ENCODE results near the gene CDH23.

DNA sequence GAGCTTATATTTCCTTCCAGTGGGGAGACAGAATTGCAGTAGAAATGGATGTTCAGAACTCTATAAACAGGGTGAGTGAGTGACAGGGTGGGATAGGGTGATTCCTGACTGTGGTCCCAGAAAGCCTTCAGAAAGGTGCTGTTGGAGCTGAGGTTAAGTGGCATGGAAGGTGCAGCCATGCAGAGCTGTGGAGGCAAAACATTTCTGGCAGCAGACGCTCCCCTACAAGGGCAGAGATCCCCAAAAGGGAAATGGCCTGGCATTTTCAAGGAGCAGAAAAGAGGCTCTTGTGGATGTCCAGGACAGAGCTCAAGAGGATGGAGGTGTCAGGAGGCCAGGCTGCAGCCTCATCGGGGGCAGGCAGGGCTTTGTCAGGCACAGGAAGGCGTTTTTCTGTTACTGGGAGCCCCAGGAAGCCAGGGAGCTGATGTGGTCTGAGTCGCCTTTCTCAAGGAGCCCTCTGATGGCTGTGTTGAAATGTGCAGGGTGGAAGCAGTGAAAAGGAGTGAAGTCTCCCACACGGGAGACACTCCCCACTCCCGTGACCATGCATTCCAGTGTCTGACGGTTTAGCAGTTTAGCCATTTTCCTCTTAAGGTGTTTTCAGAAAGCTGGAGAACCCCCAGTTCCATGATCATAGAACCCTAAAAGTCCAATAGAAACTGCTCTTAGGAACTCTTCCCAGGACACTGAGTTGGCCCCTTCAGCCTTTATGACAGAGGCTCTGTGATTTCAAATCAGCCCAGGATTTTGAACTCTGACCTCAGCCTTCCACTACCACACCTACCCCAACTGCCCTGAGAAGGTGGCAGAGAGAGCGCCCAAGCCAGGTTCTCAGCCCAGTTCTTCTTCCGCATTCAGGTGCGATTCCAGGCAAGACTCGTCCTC is 226.6 kb downstream of the CDH23 start:
- TF ChIP-seq, protein P1, sequence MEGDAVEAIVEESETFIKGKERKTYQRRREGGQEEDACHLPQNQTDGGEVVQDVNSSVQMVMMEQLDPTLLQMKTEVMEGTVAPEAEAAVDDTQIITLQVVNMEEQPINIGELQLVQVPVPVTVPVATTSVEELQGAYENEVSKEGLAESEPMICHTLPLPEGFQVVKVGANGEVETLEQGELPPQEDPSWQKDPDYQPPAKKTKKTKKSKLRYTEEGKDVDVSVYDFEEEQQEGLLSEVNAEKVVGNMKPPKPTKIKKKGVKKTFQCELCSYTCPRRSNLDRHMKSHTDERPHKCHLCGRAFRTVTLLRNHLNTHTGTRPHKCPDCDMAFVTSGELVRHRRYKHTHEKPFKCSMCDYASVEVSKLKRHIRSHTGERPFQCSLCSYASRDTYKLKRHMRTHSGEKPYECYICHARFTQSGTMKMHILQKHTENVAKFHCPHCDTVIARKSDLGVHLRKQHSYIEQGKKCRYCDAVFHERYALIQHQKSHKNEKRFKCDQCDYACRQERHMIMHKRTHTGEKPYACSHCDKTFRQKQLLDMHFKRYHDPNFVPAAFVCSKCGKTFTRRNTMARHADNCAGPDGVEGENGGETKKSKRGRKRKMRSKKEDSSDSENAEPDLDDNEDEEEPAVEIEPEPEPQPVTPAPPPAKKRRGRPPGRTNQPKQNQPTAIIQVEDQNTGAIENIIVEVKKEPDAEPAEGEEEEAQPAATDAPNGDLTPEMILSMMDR (IDR thresholded peaks at IDR 0.05), result no peak
- no peak for TF ChIP-seq POLR2A (IDR thresholded peaks at IDR 0.05)
